GM21423 (cell line): ENCODE results near the gene UXT.
"Not testable (repeated sequence)": the region's sequence is repeated elsewhere in the genome, so short reads cannot be mapped to it uniquely, and the experiment has no call there.

Experiments used
- ATAC-seq: cut with Tn5 transposase; IDR thresholded peaks from one replicate; pipeline ENCODE4 v1.9.1; 2021; ENCODE audit warnings: mild to moderate bottlenecking, moderate library complexity; ENCODE audit not compliant: unreplicated experiment

Gene UXT

DNA sequence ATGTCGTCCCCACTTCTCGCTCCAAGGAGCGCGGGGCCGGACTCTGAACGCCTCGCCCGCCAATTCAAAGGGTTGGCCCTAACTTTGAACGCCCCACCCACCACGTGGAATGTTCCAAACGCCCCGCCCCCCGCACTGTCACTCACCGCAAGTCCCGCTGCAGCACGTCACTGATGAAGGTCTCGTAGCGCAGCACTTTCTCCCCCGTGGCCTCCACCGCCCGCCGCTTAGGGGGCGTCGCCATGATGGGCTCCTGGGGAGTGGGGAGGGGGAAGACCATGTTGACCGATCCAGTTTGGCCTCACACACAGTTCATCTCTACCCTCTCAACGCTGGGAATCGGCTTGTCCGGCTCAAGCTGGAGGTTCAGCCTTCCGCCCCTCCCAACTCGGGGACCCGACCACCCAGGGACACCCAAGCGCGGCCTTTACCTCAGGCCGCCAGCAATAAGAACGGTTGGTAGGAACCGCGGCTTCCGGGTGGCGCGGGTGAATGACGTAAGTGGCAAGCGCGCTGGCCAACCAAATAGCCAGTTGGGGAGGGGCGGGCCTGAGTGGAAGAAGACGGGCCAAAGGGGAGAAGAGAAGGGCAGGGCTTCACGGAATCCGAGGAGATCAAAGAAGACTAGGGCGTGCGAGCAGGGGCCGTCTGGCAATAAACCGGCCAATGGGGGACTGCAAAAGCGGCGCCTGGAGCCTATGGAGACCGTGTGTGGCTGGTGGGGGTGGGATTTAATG is at the start of gene UXT:
UXT (minus strand) TSS at position 497 of the 737 bp plus-strand sequence; CDS start at position 244, 253 bp downstream.
- peak; percentile 77 for ATAC-seq

DNA sequence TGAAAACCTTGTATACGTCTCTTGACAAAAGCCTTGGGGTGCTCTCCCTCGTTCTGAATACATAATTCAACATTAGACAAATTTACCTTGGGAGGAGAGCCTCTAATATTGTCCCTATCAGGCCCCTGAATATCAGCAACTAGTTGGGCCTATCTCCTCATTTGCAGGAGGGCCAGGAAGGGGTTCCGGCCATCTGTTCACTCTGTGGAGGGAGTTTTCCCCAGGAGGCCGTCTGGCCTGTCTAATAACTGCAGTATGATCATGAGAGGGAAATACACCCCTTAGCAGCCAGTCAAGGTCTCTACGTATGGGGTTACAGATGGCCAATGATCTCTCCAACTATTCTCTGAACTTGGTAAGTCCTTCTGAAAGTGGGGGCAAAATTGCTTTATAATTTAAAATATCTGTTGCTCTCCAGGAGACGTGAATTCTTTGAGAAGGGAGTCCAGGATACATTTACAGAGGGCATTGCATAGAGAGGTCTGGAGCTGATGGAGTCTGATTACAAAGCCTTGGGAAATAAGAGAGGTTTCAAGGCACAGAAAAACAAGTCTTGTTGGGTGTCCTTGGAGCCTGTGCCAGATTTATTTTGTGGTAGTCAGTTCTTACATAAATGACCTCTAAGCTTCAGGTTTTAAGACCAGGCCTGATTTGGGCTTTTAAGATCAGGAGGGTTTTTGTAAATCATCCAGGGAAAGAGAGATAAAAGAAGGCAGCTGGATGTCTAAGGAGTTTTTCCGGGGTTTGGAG is 48.2 kb upstream of the UXT start:
- ATAC-seq: no peak

- ATAC-seq: no peak
Measured at GRCh38 chrX:47706575-47706974, 47.6 kb upstream of the UXT start.

DNA sequence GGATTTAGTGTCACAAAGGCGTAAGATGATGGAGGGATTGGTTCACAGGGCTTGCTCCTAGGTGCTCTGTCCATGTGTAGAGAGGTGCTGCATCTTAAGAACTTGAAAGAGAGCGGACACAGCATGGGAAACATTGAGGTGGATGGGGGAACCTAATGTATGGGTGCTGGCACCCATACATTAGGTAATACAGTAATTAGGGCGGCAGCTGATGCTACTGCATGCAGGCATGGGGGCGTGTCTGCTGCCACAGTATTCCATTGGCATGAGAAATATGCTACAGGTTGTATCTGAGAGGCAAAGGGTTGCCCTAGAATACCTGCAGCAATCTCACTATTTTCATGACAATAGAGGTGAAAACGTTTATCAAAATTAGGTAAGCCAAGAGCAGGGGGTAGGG is 45.8 kb upstream of the UXT start:
- no peak for ATAC-seq

DNA sequence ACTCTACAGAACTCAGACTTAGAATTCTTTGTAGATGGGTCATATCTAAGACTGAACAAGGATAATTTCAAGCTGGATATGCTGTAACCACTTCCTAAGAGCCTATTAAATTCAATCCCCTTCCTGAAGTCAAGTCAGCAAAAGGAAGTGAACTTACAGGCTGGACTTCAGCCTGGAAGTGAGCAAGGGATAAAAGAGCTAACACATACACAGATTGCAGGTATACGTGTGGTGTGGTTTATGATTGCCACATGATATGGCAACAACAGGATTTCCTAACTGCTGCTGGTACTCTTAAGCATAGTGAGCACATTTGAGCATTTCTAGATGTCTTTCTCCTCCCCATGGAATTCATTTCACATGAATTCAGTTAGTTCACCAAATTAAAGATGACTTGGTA is 38.2 kb upstream of the UXT start:
- ATAC-seq: no peak

DNA sequence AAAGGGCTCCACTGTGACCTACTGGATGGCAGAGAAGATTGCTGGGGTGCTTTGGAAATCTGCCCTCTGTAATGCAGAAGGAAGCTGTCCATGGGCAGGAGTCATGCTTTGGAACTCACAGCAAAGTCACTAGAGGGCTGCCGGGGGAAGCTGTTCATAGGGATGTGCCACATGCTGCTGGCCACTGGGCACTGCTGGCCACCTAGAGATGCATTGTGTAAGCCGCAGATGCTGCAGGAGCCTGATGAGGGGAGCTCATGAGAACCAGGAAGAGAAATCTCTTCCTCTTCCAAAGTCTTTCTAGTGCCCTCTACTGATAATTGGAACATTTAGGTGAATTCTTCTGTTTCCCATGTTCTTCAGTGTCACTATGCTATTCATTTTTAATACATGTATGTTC is 31.2 kb upstream of the UXT start:
- ATAC-seq: no peak

DNA sequence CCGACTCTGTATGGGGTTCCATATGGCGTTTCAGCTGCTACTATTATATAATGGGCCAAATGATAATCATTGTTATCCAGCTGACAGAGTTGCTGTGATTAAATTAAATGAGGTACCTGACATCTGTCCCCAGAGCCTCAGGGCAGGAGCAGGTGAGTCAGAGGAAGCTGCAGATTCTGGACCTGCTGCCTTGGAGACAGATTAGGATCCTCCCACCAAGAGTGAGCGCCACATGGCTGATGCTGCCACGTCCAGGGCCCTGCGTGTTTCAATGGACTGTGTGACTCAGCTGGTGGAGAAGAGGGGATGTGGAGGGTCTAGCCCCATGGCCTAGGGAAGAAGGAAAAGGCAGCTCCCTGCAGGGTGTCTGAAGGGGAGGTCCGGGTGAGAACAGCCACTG is 28.3 kb upstream of the UXT start:
- ATAC-seq: no peak

DNA sequence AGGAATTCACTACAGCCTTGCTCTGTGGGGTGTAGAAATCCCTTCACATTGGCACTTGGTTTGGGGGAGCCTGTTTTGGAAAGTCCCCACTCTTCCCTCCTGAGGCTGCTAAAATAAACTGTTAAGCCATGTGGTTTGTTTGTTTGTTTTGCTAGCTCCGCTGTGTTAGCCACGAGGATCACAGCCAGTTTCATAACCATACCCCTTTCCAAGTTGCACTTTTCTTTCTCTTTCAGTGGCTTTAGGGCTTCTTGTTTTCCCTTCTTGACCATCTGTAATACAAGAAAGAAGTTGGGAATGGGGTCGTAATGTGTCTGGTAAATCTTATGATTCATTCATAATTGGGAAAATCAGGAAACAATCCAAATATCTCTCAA is 24.8 kb upstream of the UXT start:
- ATAC-seq: no peak

DNA sequence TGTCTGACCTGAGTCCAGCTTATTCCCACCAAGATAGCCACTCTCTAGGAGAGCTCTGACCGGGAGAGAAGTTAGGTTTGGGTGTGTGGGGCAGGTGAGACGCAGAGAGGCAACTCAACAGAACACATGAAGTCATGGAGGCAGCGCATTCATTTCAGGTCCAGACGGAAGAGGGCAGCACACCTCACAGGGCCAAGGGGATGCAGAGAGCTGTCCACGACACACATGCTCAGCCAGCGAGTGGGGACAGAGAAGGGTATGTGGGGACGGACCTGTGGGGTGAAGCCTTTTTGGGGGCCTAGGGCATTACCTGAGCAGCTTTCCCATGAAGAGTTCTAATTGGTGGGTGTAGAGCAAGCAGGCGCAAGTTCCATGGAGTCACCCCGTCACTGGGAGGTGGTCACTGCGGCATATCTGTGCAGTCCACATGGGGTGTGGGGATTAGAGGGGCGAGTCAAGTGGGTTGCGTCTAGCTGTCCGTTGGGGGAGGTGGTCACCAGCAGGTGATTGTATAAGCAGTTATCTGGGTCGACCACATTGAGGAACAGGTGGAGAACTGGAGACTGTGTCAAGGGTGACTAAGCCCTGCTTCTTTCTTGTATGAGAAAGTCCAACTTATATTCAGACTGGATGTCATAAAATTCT is 24.3 kb upstream of the UXT start:
- ATAC-seq: no peak

- not testable (repeated sequence) for ATAC-seq
Measured at GRCh38 chrX:47675959-47676859, 17.2 kb upstream of the UXT start.

DNA sequence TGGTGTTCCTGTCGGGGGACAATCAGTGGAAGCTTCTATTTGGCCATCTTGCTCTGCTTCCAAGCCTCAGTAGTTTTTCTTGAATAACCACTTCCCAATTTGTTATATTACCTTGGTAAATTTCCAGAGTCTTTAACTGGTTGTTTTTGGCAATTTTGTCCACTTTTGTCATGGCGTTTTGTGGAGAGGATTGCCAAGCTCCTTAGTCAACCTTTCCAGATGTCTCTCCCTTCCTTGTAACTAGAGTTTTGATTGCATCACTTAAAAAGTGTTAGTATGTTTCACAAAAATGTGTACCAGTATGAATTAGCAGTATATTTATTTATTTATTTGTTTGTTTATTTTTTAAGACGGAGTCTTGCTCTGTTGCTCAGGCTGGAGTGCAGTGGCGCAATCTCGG is 15.8 kb upstream of the UXT start:
- no peak for ATAC-seq

DNA sequence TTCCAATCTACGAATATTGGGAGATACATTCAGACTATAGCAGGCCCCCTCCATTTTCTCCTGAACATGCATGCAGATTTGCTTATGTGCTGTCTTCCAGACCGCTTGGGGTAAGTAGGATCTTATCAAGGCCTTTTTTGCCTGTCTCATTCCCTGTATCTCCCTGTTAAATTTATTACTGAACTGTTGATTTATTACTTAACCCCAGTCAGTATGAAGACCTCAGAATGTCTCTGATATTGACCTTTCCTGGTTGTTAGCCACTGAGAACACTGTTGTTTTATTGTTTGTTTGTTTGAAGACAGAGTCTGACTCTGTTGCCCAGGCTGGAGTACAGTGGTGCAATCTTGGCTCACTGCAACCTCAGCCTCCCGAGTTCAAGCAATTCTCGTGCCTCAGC is 6.8 kb upstream of the UXT start:
- not testable (repeated sequence) for ATAC-seq

GRCh38 chrX:47664737-47665136 is 5.8 kb upstream of the UXT start:
- ATAC-seq: no peak

DNA sequence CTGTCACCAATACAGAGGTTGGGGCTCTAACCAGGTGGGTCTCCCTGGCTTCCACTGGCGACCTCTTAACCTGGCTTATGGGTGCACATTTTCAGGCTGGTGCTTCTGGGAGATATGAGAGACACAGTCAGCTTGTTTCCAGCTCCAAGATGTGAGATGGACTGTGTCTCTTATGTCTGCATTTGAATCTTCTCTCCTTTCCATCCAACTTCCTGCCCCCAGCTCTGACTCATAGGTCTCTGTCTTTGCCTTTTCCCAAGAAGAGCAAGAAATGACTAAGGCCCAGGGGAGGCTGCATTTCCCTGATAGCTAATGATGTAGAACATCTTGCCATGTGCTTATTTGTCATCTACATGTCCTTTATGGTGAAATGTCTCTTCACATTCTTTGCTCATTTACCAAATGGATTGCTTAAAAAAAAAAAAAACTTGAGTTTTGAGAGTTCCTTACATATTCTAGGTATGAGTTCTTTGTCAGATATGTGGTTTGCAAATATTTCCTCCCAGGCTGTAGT is 3.2 kb upstream of the UXT start:
- ATAC-seq: no peak

- ATAC-seq: no peak
Measured at GRCh38 chrX:47661539-47661938, 2.6 kb upstream of the UXT start.

DNA sequence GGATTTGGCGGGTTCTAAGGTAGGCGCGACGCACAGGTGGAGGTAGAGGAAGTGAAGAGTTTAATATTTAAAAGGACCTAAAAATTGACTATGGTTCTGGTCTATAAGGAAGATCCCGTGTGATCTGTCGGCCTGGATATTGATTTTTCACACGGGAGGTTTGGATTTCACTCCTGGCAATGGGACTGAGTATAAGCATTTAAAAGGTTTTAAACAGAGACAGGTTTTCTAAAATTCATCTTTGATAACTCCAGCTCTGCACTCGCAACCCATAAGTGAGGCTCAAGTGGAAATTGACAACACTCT is 394 bp upstream of the UXT start:
- no peak for ATAC-seq

- no peak for ATAC-seq
Measured at GRCh38 chrX:47658301-47658683, 688 bp downstream of the UXT start.

- no peak for ATAC-seq
Measured at GRCh38 chrX:47651043-47651905, 7.7 kb downstream of the UXT start.

- ATAC-seq: peak; percentile 82
Measured at GRCh38 chrX:47650164-47651042, 8.6 kb downstream of the UXT start, which contains the start of gene ELK1. TSS of gene ELK1 (minus strand) at chrX:47650563. CDS start at chrX:47641441, 9,122 bp downstream.
